ENCODE data around the gene PGC. TPM values are rescaled to one million over a fixed set of nuclear protein-coding genes. Genes with fewer than 3 reads are reported as not detected.

The PGC gene
- total RNA-seq, 1 donor from 2014 or later: not detected

DNA sequence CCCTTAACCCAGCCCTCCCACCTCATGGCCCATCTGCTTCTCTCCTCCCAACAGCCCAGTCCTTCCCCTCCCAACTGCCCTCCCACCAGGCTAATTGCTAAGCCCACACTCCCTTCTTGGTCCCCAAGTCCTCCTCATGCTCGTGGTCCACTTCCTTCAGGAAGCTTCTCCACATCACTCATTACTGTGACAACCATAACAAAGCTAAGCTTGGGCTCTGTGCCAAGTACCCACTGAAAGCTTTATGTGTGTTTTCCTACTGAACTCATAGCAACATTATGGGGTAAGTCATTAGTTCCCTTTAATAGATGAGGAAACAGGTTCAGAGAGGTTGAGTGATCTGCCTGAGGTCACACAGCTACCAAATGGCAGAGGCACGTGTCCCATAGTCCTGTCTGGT is 16.3 kb upstream of the PGC start:
- no peak for DNase-seq (ENCODE audit: low spot score)
- H3K9me3 Mint-ChIP-seq (ENCODE audit: unreplicated experiment): no peaks in the 10 kb centered on the region
- TF ChIP-seq, protein P1, sequence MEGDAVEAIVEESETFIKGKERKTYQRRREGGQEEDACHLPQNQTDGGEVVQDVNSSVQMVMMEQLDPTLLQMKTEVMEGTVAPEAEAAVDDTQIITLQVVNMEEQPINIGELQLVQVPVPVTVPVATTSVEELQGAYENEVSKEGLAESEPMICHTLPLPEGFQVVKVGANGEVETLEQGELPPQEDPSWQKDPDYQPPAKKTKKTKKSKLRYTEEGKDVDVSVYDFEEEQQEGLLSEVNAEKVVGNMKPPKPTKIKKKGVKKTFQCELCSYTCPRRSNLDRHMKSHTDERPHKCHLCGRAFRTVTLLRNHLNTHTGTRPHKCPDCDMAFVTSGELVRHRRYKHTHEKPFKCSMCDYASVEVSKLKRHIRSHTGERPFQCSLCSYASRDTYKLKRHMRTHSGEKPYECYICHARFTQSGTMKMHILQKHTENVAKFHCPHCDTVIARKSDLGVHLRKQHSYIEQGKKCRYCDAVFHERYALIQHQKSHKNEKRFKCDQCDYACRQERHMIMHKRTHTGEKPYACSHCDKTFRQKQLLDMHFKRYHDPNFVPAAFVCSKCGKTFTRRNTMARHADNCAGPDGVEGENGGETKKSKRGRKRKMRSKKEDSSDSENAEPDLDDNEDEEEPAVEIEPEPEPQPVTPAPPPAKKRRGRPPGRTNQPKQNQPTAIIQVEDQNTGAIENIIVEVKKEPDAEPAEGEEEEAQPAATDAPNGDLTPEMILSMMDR (IDR thresholded peaks at IDR 0.05; ENCODE audit: unreplicated experiment): no peak
- peaks cover 21% of the 10 kb centered on the region for H3K4me1 Mint-ChIP-seq (ENCODE audit: unreplicated experiment)
- peaks cover 4% of the 10 kb centered on the region for H3K36me3 Mint-ChIP-seq (ENCODE audit: low read depth, unreplicated experiment)
- no peak overlapping the region for H3K4me3 Mint-ChIP-seq (ENCODE audit: unreplicated experiment)
- peaks cover 3% of the 10 kb centered on the region for H3K27me3 Mint-ChIP-seq (ENCODE audit: unreplicated experiment)
- H3K27ac Mint-ChIP-seq (ENCODE audit: unreplicated experiment): no peak overlapping the region

DNA sequence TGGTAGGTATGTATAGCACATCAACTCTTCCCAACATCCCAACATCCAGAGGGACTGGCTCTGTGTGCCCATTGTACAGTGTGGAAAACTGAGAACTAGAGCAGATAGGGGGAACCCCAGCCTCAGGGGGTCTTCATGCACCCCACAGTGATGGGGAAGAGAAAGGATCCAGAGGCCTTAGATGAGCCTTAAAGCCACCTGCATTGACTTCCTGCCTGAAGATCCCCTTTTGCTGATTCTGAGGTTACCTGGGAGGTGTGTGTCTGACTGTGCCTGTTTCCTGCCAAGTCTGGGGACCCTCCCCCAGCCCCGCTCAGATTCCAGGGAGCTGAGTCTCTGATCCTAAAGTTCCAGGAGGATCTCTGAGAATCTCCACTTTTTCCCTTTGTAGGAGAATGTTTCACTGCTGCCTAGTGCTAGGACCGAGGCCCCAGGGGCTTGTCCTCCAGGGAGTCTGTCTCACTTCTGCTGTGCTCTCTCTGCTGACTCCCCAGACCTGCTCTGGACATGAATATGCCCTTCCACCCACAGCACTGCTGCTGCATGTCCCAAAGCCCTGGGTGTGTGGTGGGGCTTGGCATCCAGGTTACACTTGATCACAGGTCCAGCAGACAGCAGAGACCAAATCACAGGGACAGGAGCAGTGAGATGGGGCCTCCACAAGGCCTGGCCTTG is 12.8 kb upstream of the PGC start:
- DNase-seq (ENCODE audit: low spot score): no peak
- no peak overlapping the region for H3K27ac Mint-ChIP-seq (ENCODE audit: unreplicated experiment)
- no peaks in the 10 kb centered on the region for H3K9me3 Mint-ChIP-seq (ENCODE audit: unreplicated experiment)
- no peak overlapping the region for H3K4me3 Mint-ChIP-seq (ENCODE audit: unreplicated experiment)
- H3K36me3 Mint-ChIP-seq (ENCODE audit: low read depth, unreplicated experiment): peaks cover 4% of the 10 kb centered on the region
- TF ChIP-seq, protein P1 (IDR thresholded peaks at IDR 0.05; ENCODE audit: unreplicated experiment): no peak
- peaks cover 3% of the 10 kb centered on the region for H3K4me1 Mint-ChIP-seq (ENCODE audit: unreplicated experiment)
- peaks cover 2% of the 10 kb centered on the region for H3K27me3 Mint-ChIP-seq (ENCODE audit: unreplicated experiment)

DNA sequence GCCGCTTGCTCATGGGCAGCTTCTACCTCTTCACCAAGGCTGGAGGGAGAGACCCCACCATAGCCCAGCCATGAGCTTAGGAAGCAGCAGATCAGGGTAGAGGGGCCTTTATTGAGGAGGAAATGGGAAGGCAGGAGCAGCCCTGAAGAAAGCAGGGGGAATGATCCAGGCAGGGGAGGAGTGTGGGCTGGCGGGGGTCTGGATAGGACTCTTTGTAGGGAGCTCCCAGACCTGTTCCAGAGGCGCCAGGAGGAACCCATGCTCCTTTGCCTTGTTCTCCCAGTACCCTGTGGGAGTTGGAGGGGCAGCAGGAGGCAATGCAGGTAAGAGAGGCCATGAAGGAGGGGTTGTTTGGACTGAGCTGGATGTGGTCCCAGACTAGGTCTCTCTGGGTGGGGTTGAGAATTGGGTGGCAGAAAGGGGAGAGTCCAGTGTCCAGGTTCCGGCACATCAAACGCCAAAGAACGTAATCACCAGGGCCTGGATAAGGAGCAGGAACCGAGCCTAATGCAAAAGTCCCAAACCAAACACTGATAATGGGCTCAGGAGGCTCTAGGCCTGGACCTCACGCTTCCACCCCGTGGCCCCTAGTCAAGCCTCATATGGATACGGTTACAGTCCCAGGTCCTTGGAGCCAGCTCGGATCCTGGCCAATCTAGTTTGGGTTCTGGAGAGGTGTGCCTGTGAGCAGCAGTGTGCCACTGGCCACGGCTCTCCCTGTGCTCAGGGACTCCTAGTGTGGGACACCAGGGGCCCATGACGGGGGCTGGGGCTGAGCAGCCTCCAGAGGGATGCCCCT is 12.1 kb upstream of the PGC start:
- no peaks in the 10 kb centered on the region for H3K9me3 Mint-ChIP-seq (ENCODE audit: unreplicated experiment)

DNA sequence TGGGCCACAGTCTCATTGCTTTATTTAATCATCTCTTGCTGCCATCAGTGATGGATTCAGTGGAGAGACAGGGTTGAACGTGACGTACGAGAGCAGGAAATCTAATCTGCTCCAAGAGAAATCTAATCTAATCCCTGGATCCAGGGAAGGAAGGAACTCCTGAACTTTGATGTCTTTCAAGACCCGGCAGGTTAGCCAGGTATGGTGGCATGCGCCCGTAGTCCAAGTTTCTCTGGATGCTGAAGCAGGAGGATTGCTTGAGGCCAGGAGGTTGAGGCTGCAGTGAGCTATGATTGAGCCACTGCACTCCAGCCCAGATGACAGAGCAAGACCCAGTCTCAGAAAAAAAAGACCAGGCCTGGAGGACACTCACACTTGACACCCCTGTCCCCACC is 11.4 kb upstream of the PGC start:
- no peak for DNase-seq (ENCODE audit: low spot score)
- no peak overlapping the region for H3K27ac Mint-ChIP-seq (ENCODE audit: unreplicated experiment)
- H3K4me1 Mint-ChIP-seq (ENCODE audit: unreplicated experiment): peaks cover 3% of the 10 kb centered on the region
- TF ChIP-seq, protein P1 (IDR thresholded peaks at IDR 0.05; ENCODE audit: unreplicated experiment): no peak
- no peaks in the 10 kb centered on the region for H3K9me3 Mint-ChIP-seq (ENCODE audit: unreplicated experiment)
- no peak overlapping the region for H3K4me3 Mint-ChIP-seq (ENCODE audit: unreplicated experiment)
- peaks cover 2% of the 10 kb centered on the region for H3K27me3 Mint-ChIP-seq (ENCODE audit: unreplicated experiment)
- H3K36me3 Mint-ChIP-seq (ENCODE audit: low read depth, unreplicated experiment): peaks cover 4% of the 10 kb centered on the region

More for the DNA sequence above, 12.1 kb upstream of the PGC start:
- H3K36me3 Mint-ChIP-seq (ENCODE audit: low read depth, unreplicated experiment): peaks cover 4% of the 10 kb centered on the region
- peaks cover 2% of the 10 kb centered on the region for H3K27me3 Mint-ChIP-seq (ENCODE audit: unreplicated experiment)
- no peak overlapping the region for H3K27ac Mint-ChIP-seq (ENCODE audit: unreplicated experiment)
- peaks cover 3% of the 10 kb centered on the region for H3K4me1 Mint-ChIP-seq (ENCODE audit: unreplicated experiment)
- no peak overlapping the region for H3K4me3 Mint-ChIP-seq (ENCODE audit: unreplicated experiment)
- TF ChIP-seq, protein P1 (IDR thresholded peaks at IDR 0.05; ENCODE audit: unreplicated experiment): no peak
- DNase-seq (ENCODE audit: low spot score): no peak

Measured in endothelial cell (in vitro differentiated cells).